GM23338 (cell line): Measurements from ENCODE around the gene MAP2K7. TPM values are rescaled to one million over a fixed set of nuclear protein-coding genes. Genes with fewer than 3 reads are reported as not detected.

Source experiments
- ATAC-seq: fragments of 200-7000 bp; cut with Tn5 transposase; 3 replicates; pipeline ENCODE4 v1.9.1; 2020
- DNase-seq: peaks from one replicate; pipeline ENCODE4 v3.0.0-alpha.2; 2015; ENCODE audit warnings: low spot score
- H2AFZ ChIP-seq: fragments of 200-600 bp; sonication (generic); 2 replicates; pipeline ENCODE4 v1.8.0; 2016; ENCODE audit warnings: antibody characterized with exemption, mild to moderate bottlenecking, moderate library complexity
- H3F3A ChIP-seq: fragments of 200-600 bp; sonication (generic); replicated peaks from 2 replicates; pipeline ENCODE4 v1.8.0; 2017; ENCODE audit warnings: antibody characterized with exemption, mixed run types, low read depth
- H3K27ac ChIP-seq: fragments of 200-600 bp; sonication (generic); 2 replicates; pipeline ENCODE4 v1.6.1; 2016; ENCODE audit warnings: low read depth
- H3K27me3 ChIP-seq: fragments of 200-600 bp; sonication (generic); 2 replicates; pipeline ENCODE4 v1.8.0; 2016; ENCODE audit warnings: mild to moderate bottlenecking, mixed run types, moderate library complexity; ENCODE audit not compliant: insufficient read depth
- H3K36me3 ChIP-seq: fragments of 200-600 bp; sonication (generic); 2 replicates; pipeline ENCODE4 v1.8.0; 2016; ENCODE audit warnings: mild to moderate bottlenecking; ENCODE audit not compliant: insufficient read depth
- H3K4me1 ChIP-seq: fragments of 200-600 bp; sonication (generic); 2 replicates; pipeline ENCODE4 v1.8.0; 2016; ENCODE audit warnings: mild to moderate bottlenecking, moderate library complexity; ENCODE audit not compliant: insufficient read depth
- H3K4me2 ChIP-seq: fragments of 200-600 bp; sonication (generic); 2 replicates; pipeline ENCODE4 v1.7.1; 2017; ENCODE audit warnings: mixed run types
- H3K4me3 ChIP-seq: fragments of 200-600 bp; sonication (generic); 2 replicates; pipeline ENCODE4 v1.6.1; 2016; ENCODE audit warnings: mixed run types
- H3K79me2 ChIP-seq: fragments of 200-600 bp; sonication (generic); replicated peaks from 2 replicates; pipeline ENCODE4 v1.8.0; 2017; ENCODE audit warnings: mild to moderate bottlenecking; ENCODE audit not compliant: insufficient read depth
- H3K9me2 ChIP-seq: fragments of 200-600 bp; sonication (generic); 2 replicates; pipeline ENCODE4 v1.8.0; 2017; ENCODE audit not compliant: insufficient read depth
- H4K20me1 ChIP-seq: fragments of 200-600 bp; sonication (generic); replicated peaks from 2 replicates; pipeline ENCODE4 v1.8.0; 2017; ENCODE audit warnings: mild to moderate bottlenecking; ENCODE audit not compliant: insufficient read depth
- H3K27ac Mint-ChIP-seq: 2 replicates; pipeline ENCODE4 v1.8.0; 2020; ENCODE audit warnings: inconsistent platforms, mild to moderate bottlenecking, moderate library complexity, mixed read lengths
- H3K27me3 Mint-ChIP-seq: 3 replicates; pipeline ENCODE4 v1.8.0; 2022; ENCODE audit warnings: low read depth, mild to moderate bottlenecking, moderate library complexity, mixed read lengths, inconsistent platforms; ENCODE audit not compliant: insufficient read depth, poor library complexity
- H3K36me3 Mint-ChIP-seq: 3 replicates; pipeline ENCODE4 v1.8.0; 2021; ENCODE audit warnings: low read depth, mild to moderate bottlenecking, inconsistent platforms, moderate library complexity, mixed read lengths
- H3K4me1 Mint-ChIP-seq: 3 replicates; pipeline ENCODE4 v1.8.0; 2020; ENCODE audit warnings: mild to moderate bottlenecking, inconsistent platforms, mixed read lengths
- H3K4me3 Mint-ChIP-seq: 3 replicates; pipeline ENCODE4 v1.8.0; 2021; ENCODE audit warnings: moderate library complexity, mild to moderate bottlenecking, inconsistent platforms, mixed read lengths
- H3K9me3 Mint-ChIP-seq: 3 replicates; pipeline ENCODE4 v1.8.0; 2020; ENCODE audit warnings: moderate library complexity, mild to moderate bottlenecking, inconsistent platforms, mixed read lengths
- CREB1 ChIP-seq: fragments of 250-450 bp; sonication (Bioruptor Pico); IDR thresholded peaks from 2 replicates; pipeline ENCODE4 v1.5.0; 2020; ENCODE audit warnings: low read depth, mild to moderate bottlenecking, moderate library complexity
- CTCF ChIP-seq, 2 experiments: fragments of 200-600 bp in 1 of 2; sonication (generic) in 1 of 2; conservative IDR thresholded peaks; 2 replicates each; pipeline versions ENCODE4 v1.5.1 to v1.6.1; 2016 to 2017; ENCODE audit warnings: antibody characterized with exemption in 2 of 2, low read depth in 2 of 2, mild to moderate bottlenecking in 2 of 2, moderate library complexity in 1 of 2
- ETS1 ChIP-seq: IDR thresholded peaks from 2 replicates; pipeline ENCODE4 v1.6.1; 2016; ENCODE audit warnings: antibody characterized with exemption
- EZH2 ChIP-seq: fragments of 200-600 bp; sonication (generic); IDR thresholded peaks from one replicate; pipeline ENCODE4 v1.8.0; 2017; ENCODE audit warnings: antibody characterized with exemption, mild to moderate bottlenecking, low read depth; ENCODE audit not compliant: unreplicated experiment
- EZH2phosphoT487 ChIP-seq: fragments of 200-600 bp; sonication (generic); IDR thresholded peaks from one replicate; pipeline ENCODE4 v1.8.1; 2018; ENCODE audit warnings: antibody characterized with exemption; ENCODE audit not compliant: unreplicated experiment
- JUNB ChIP-seq: IDR thresholded peaks from one replicate; pipeline ENCODE4 v1.6.1; 2016; ENCODE audit warnings: antibody characterized with exemption; ENCODE audit not compliant: unreplicated experiment
- NANOG ChIP-seq: IDR thresholded peaks from 2 replicates; pipeline ENCODE4 v1.6.1; 2016; ENCODE audit warnings: antibody characterized with exemption, borderline replicate concordance
- POLR2AphosphoS5 ChIP-seq: IDR thresholded peaks from 2 replicates; pipeline ENCODE4 v1.6.1; 2016; ENCODE audit warnings: antibody characterized with exemption, low read depth
- REST ChIP-seq: IDR thresholded peaks from one replicate; pipeline ENCODE4 v1.6.1; 2018; ENCODE audit warnings: antibody characterized with exemption; ENCODE audit not compliant: unreplicated experiment
- STAT1 ChIP-seq: IDR thresholded peaks from one replicate; pipeline ENCODE4 v1.6.1; 2016; ENCODE audit warnings: antibody characterized with exemption; ENCODE audit not compliant: unreplicated experiment
- ZNF331 ChIP-seq: fragments of 250-450 bp; sonication (Bioruptor Pico); IDR thresholded peaks from 2 replicates; pipeline ENCODE4 v1.5.0; 2020; ENCODE audit warnings: low read depth, mild to moderate bottlenecking, moderate library complexity
- polyA plus RNA-seq: library from polyadenylated mRNA; unstranded; fragments of >200 nt; fragmentation: Nextera tagmentation; extraction: Ambion mirVana; gene quantifications from 2 replicates; pipeline ENCODE4 v1.2.1, GENCODE V29; 2016
- total RNA-seq: library from RNA; depleted of rRNA; stranded (reverse); fragments of >200 nt; shearing (Covaris generic); gene quantifications from 2 replicates; pipeline ENCODE4 v1.2.3, GENCODE V29; 2014

The MAP2K7 gene
- total and polyA plus RNA-seq, 2 experiments from 2014 or later = 11.3 to 22.6 TPM

GRCh38 chr19:7908742-7909461 lies 5.2 kb downstream of the MAP2K7 start:
- Mint-ChIP-seq H3K4me3 (no peak overlapping the region), H3K27me3 (peaks cover 21% of the 10 kb centered on the region), H3K27ac (no peak overlapping the region), H3K36me3 (peaks cover 21% of the 10 kb centered on the region), H3K4me1 (peaks cover 12% of the 10 kb centered on the region), H3K9me3 (no peaks in the 10 kb centered on the region; the same call in 2 of the 3 replicates)
- 0 out of 2 replicates have a peak, but pooled peaks cover 3% of the 10 kb centered on the region for H3F3A ChIP-seq
- TF ChIP-seq JUNB (no peak), CTCF (conservative IDR thresholded peaks at IDR 0.05; ENCODE audit: low read depth in 2 of 2) (peak in 1 of 2 experiments; percentile 52; a peak in 3 of 4 replicates)
- H3K27me3 ChIP-seq = peaks cover 3% of the 10 kb centered on the region; the same call in 1 of the 2 replicates
- H3K79me2 ChIP-seq = peaks cover 32% of the 10 kb centered on the region
- H3K4me3 ChIP-seq = no peak overlapping the region
- peaks cover 8% of the 10 kb centered on the region for H3K4me1 ChIP-seq
- H3K9me2 ChIP-seq = no peaks in the 10 kb centered on the region
- peak; percentile 44 for DNase-seq
- no peak overlapping the region for H3K4me2 ChIP-seq
- no peak overlapping the region for H2AFZ ChIP-seq
- ATAC-seq = peak; percentile 49
- H4K20me1 ChIP-seq = peaks cover 5% of the 10 kb centered on the region
- no peaks in the 10 kb centered on the region; the same call in 1 of the 2 replicates for H3K36me3 ChIP-seq
- H3K27ac ChIP-seq = no peak overlapping the region

- Histone ChIP-seq H4K20me1 (peaks cover 5% of the 10 kb centered on the region), H3K4me1 (peaks cover 6% of the 10 kb centered on the region), H3K79me2 (peaks cover 29% of the 10 kb centered on the region), H3K4me3 (no peak overlapping the region), H3K36me3 (no peaks in the 10 kb centered on the region; the same call in 1 of the 2 replicates), H3K27ac (no peak overlapping the region), H2AFZ (no peak overlapping the region), H3K9me2 (no peaks in the 10 kb centered on the region), H3K27me3 (peaks cover 9% of the 10 kb centered on the region), H3K4me2 (no peak overlapping the region), H3F3A (0 out of 2 replicates have a peak, but pooled peaks cover 3% of the 10 kb centered on the region)
- H3K27me3 Mint-ChIP-seq = peaks cover 18% of the 10 kb centered on the region
- H3K4me1 Mint-ChIP-seq = peaks cover 10% of the 10 kb centered on the region
- no peak overlapping the region for H3K27ac Mint-ChIP-seq
- DNase-seq (no peak), ATAC-seq (no peak)
- H3K9me3 Mint-ChIP-seq = no peaks in the 10 kb centered on the region; the same call in 2 of the 3 replicates
- H3K4me3 Mint-ChIP-seq = no peak overlapping the region
- peaks cover 21% of the 10 kb centered on the region for H3K36me3 Mint-ChIP-seq
- TF ChIP-seq NANOG (no peak), POLR2AphosphoS5 (no peak), ETS1 (no peak), CTCF (conservative IDR thresholded peaks at IDR 0.05; ENCODE audit: low read depth in 2 of 2) (no peak), EZH2phosphoT487 (no peak), REST (no peak), ZNF331 (no peak), EZH2 (no peak), STAT1 (no peak), JUNB (no peak), CREB1 (no peak)
Measured at GRCh38 chr19:7909471-7910067, 5.9 kb downstream of the MAP2K7 start.
